HepG2 (cell line): Measurements from ENCODE around the gene HPS1. TPM values are rescaled to one million over a fixed set of nuclear protein-coding genes. Genes with fewer than 3 reads are reported as not detected.
A peak's percentile ranks its signal among the peaks of the same experiment; 100 is the strongest.

Source experiments
- BORCS8-MEF2B ChIP-seq: sonication (generic); formaldehyde crosslinking; IDR thresholded peaks from 2 replicates; pipeline ENCODE4 v1.8.0; 2022; ENCODE audit warnings: mild to moderate bottlenecking, missing genetic modification reagents
- CBFB ChIP-seq: sonication (generic); formaldehyde crosslinking; IDR thresholded peaks from 2 replicates; pipeline ENCODE4 v1.4.0; 2020; ENCODE audit warnings: missing genetic modification reagents
- ELF1 ChIP-seq: sonication (generic); formaldehyde crosslinking; IDR thresholded peaks from 2 replicates; pipeline ENCODE4 v1.4.0; 2020; ENCODE audit warnings: missing genetic modification reagents
- EP300 ChIP-seq, 3 experiments: sonication (generic) in 1 of 3; formaldehyde crosslinking in 1 of 3; IDR thresholded peaks; 2 replicates each; pipeline versions ENCODE4 v1.5.1 to v1.6.1; 2011 to 2020; ENCODE audit warnings: low read depth in 2 of 3, low read length in 2 of 3, borderline replicate concordance in 1 of 3, improper control_type of control experiment in 1 of 3, mild to moderate bottlenecking in 1 of 3, missing genetic modification reagents in 1 of 3, moderate library complexity in 1 of 3
- ETV5 ChIP-seq: IDR thresholded peaks from 2 replicates; pipeline ENCODE4 v1.6.1; 2018; ENCODE audit warnings: missing biosample characterization, missing genetic modification reagents, inconsistent platforms, borderline replicate concordance
- FOXA3 ChIP-seq: IDR thresholded peaks from 2 replicates; pipeline ENCODE4 v1.6.1; 2016; ENCODE audit warnings: missing genetic modification reagents, missing compliant biosample characterization
- GABPA ChIP-seq, 2 experiments: IDR thresholded peaks; 2 replicates each; pipeline ENCODE4 v1.6.1; 2011 to 2016; ENCODE audit warnings: low read depth in 2 of 2, low read length in 1 of 2, missing biosample characterization in 1 of 2, missing genetic modification characterization in 1 of 2
- GATAD2A ChIP-seq: IDR thresholded peaks from 2 replicates; pipeline ENCODE4 v1.6.1; 2016
- GLI4 ChIP-seq: sonication (generic); formaldehyde crosslinking; IDR thresholded peaks from 2 replicates; pipeline ENCODE4 v1.5.1; 2020; ENCODE audit warnings: missing genetic modification reagents, mild to moderate bottlenecking, moderate library complexity, borderline replicate concordance
- GMEB1 ChIP-seq: sonication (generic); formaldehyde crosslinking; IDR thresholded peaks from 2 replicates; pipeline ENCODE4 v1.5.1; 2020; ENCODE audit warnings: missing genetic modification reagents, mild to moderate bottlenecking, borderline replicate concordance
- HNRNPLL ChIP-seq: fragments of 200-400 bp; formaldehyde crosslinking; IDR thresholded peaks from 2 replicates; pipeline ENCODE4 v1.6.1; 2017; ENCODE audit warnings: mild to moderate bottlenecking, low read depth, low read length; ENCODE audit not compliant: poor library complexity, severe bottlenecking
- MAX ChIP-seq: IDR thresholded peaks from 2 replicates; pipeline ENCODE4 v1.6.1; 2012; ENCODE audit warnings: inconsistent platforms
- NBN ChIP-seq: fragments of 450-650 bp; conservative IDR thresholded peaks from 2 replicates; pipeline ENCODE4 v1.6.1; 2017
- PATZ1 ChIP-seq: sonication (generic); formaldehyde crosslinking; IDR thresholded peaks from 2 replicates; pipeline ENCODE4 v1.4.0; 2020; ENCODE audit warnings: missing genetic modification reagents
- PHF8 ChIP-seq: sonication (generic); formaldehyde crosslinking; IDR thresholded peaks from 2 replicates; pipeline ENCODE4 v1.5.0; 2020; ENCODE audit warnings: missing genetic modification reagents
- SAP130 ChIP-seq: IDR thresholded peaks from 2 replicates; pipeline ENCODE4 v1.6.1; 2016; ENCODE audit warnings: low read depth
- TBX2 ChIP-seq: sonication (generic); formaldehyde crosslinking; IDR thresholded peaks from 2 replicates; pipeline ENCODE4 v1.5.0; 2020; ENCODE audit warnings: missing genetic modification reagents, mild to moderate bottlenecking, borderline replicate concordance
- TFDP1 ChIP-seq: IDR thresholded peaks from 2 replicates; pipeline ENCODE4 v1.6.1; 2016; ENCODE audit warnings: missing compliant biosample characterization, missing genetic modification reagents, borderline replicate concordance
- TMF1 ChIP-seq: sonication (generic); formaldehyde crosslinking; IDR thresholded peaks from 2 replicates; pipeline ENCODE4 v1.8.1; 2022; ENCODE audit warnings: low read depth, missing genetic modification reagents
- ZNF205 ChIP-seq: IDR thresholded peaks from 2 replicates; pipeline ENCODE4 v1.6.1; 2018; ENCODE audit warnings: missing biosample characterization, missing genetic modification reagents
- ZNF235 ChIP-seq: sonication (generic); formaldehyde crosslinking; IDR thresholded peaks from 2 replicates; pipeline ENCODE4 v1.8.1; 2023; ENCODE audit warnings: mild to moderate bottlenecking, missing genetic modification reagents, borderline replicate concordance
- ZNF30 ChIP-seq: sonication (generic); formaldehyde crosslinking; IDR thresholded peaks from 2 replicates; pipeline ENCODE4 v1.5.0; 2020; ENCODE audit warnings: mild to moderate bottlenecking, missing genetic modification reagents
- ZNF501 ChIP-seq: sonication (generic); formaldehyde crosslinking; IDR thresholded peaks from 2 replicates; pipeline ENCODE4 v1.5.1; 2020; ENCODE audit warnings: mild to moderate bottlenecking, moderate library complexity, missing genetic modification reagents
- ZSCAN12 ChIP-seq: sonication (generic); formaldehyde crosslinking; IDR thresholded peaks from 2 replicates; pipeline ENCODE4 v1.9.0; 2021; ENCODE audit warnings: mild to moderate bottlenecking, missing genetic modification reagents
- polyA plus RNA-seq, 8 experiments: library from polyadenylated mRNA; depleted of rRNA in 3 of 8; stranded (reverse) in 7 of 8; unstranded in 1 of 8; fragments of >200 nt; fragmentation: Illumina TruSeq in 4 of 8; extraction: Trizol in 4 of 8; gene quantifications; 2 replicates each; pipeline versions ENCODE4 v1.2.1 to v1.2.3, GENCODE V29; 2011 to 2016; ENCODE audit warnings: low read depth in 4 of 8, missing spikeins in 1 of 8, mixed read lengths in 1 of 8; ENCODE audit not compliant: insufficient read depth in 1 of 8
- total RNA-seq, 5 experiments: library from RNA; depleted of rRNA; stranded (reverse); fragments of >200 nt; fragmentation: Illumina TruSeq; extraction: Trizol; gene quantifications; 2 replicates each; pipeline ENCODE4 v1.2.3, GENCODE V29; 2016; ENCODE audit warnings: low read depth in 1 of 5

The HPS1 gene
- total and polyA plus RNA-seq, 2 of the 13 experiments (the other 11 are each of a cell fraction or from before 2014, with no cell fraction given), result 24.6 to 25.8 TPM

GRCh38 chr10:98467506-98468318 lies 21.0 kb upstream of the HPS1 start (continued):
- TF ChIP-seq BORCS8-MEF2B (CRISPR knock-in tag) (0 out of 2 replicates have a peak, but pooled peaks have one; percentile 17), GATAD2A (CRISPR knock-in tag) (peak; percentile 27; the same call in 1 of the 2 replicates), GMEB1 (CRISPR knock-in tag) (no peak), ZNF235 (peak; percentile 36; the same call in 1 of the 2 replicates), EP300 (IDR thresholded peaks at IDR 0.05; ENCODE audit: low read depth in 2 of 2, low read length in 2 of 2) (no peak), EP300 (CRISPR knock-in tag; IDR thresholded peaks at IDR 0.05; ENCODE audit: borderline replicate concordance) (0 out of 2 replicates have a peak, but pooled peaks have one; percentile 8), GLI4 (CRISPR knock-in tag) (0 out of 2 replicates have a peak, but pooled peaks have one; percentile 54), ZSCAN12 (CRISPR knock-in tag) (no peak), SAP130 (peak; percentile 16; the same call in 1 of the 2 replicates), CBFB (CRISPR knock-in tag) (0 out of 2 replicates have a peak, but pooled peaks have one; percentile 25), PATZ1 (CRISPR knock-in tag) (peak; percentile 32; the same call in 1 of the 2 replicates), PHF8 (CRISPR knock-in tag) (peak; percentile 31; the same call in 1 of the 2 replicates), GABPA (IDR thresholded peaks at IDR 0.05; ENCODE audit: low read depth, low read length) (no peak), GABPA (CRISPR knock-in tag; IDR thresholded peaks at IDR 0.05; ENCODE audit: low read depth) (no peak), HNRNPLL (no peak), ELF1 (CRISPR knock-in tag) (peak; percentile 59), ZNF205 (CRISPR knock-in tag) (0 out of 2 replicates have a peak, but pooled peaks have one; percentile 32), MAX (peak; percentile 59; the same call in 1 of the 2 replicates), TFDP1 (CRISPR knock-in tag) (peak; percentile 16; the same call in 1 of the 2 replicates), ZNF501 (CRISPR knock-in tag) (peak; percentile 54), ZNF30 (no peak), TBX2 (CRISPR knock-in tag) (peak; percentile 23; the same call in 1 of the 2 replicates), NBN (no peak), FOXA3 (CRISPR knock-in tag) (peak; percentile 38), TMF1 (no peak), ETV5 (CRISPR knock-in tag) (peak; percentile 42; the same call in 1 of the 2 replicates)
